ENCODE data around the gene ZBTB46.

The ZBTB46 gene

DNA sequence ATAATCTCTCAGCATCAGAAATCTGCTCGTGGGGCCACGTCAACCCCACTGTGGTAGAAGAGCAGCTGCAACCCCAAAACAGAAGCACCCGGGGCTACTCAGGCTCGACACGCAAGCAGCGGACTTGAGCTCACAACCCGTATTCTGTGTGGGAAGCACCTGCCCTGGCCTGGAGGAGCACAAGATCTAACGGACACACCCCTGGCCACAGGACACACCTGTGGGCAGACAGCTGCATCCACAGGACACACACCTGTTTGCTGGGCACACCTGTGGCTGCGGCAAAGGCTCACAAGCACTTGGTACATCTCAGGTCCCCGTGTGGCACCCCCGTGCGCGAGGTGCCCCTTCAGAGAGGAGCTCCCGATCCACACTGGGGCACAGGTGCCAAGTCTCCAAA lies 36.5 kb downstream of the ZBTB46 start:
- no peak for TF ChIP-seq SIN3A (IDR thresholded peaks at IDR 0.05; ENCODE audit: borderline replicate concordance, insufficient read depth, low read length)
- TF ChIP-seq FOXP2 (optimal IDR thresholded peaks at IDR 0.05; ENCODE audit: borderline replicate concordance, extremely low read depth, extremely low read length, insufficient read depth) = no peak
- no peak for TF ChIP-seq POLR2AphosphoS5 (IDR thresholded peaks at IDR 0.05; ENCODE audit: low read depth, low read length)
- TF ChIP-seq TAF1 (IDR thresholded peaks at IDR 0.05; ENCODE audit: borderline replicate concordance, insufficient read depth, low read length) = no peak
- TF ChIP-seq, protein P1, sequence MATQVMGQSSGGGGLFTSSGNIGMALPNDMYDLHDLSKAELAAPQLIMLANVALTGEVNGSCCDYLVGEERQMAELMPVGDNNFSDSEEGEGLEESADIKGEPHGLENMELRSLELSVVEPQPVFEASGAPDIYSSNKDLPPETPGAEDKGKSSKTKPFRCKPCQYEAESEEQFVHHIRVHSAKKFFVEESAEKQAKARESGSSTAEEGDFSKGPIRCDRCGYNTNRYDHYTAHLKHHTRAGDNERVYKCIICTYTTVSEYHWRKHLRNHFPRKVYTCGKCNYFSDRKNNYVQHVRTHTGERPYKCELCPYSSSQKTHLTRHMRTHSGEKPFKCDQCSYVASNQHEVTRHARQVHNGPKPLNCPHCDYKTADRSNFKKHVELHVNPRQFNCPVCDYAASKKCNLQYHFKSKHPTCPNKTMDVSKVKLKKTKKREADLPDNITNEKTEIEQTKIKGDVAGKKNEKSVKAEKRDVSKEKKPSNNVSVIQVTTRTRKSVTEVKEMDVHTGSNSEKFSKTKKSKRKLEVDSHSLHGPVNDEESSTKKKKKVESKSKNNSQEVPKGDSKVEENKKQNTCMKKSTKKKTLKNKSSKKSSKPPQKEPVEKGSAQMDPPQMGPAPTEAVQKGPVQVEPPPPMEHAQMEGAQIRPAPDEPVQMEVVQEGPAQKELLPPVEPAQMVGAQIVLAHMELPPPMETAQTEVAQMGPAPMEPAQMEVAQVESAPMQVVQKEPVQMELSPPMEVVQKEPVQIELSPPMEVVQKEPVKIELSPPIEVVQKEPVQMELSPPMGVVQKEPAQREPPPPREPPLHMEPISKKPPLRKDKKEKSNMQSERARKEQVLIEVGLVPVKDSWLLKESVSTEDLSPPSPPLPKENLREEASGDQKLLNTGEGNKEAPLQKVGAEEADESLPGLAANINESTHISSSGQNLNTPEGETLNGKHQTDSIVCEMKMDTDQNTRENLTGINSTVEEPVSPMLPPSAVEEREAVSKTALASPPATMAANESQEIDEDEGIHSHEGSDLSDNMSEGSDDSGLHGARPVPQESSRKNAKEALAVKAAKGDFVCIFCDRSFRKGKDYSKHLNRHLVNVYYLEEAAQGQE (IDR thresholded peaks at IDR 0.05; ENCODE audit: insufficient read depth in 1 of 2, low read depth in 2 of 2, low read length in 2 of 2) = no peak

DNA sequence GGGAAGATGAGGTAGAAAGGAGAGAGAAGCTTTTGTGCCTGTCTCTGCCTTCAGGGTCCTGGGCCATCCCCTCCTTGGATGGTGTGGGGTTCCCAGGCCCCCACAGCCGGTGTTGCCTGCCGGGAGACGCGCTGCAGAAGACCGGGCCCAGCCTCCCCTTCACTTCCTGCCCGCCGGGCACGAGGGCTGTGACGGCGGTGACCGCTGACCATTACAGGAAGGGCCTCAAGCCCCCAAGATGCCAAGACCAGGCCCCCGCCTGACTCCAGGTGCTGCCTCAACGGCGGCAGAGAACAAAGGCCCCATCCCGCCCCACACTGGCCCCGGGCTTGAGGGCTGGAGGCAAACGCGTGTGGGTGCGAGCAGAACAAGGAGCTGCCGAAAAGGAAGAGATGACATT lies 38.2 kb downstream of the ZBTB46 start:
- no peak for TF ChIP-seq SIN3A (IDR thresholded peaks at IDR 0.05; ENCODE audit: borderline replicate concordance, insufficient read depth, low read length)
- no peak for TF ChIP-seq POLR2AphosphoS5 (IDR thresholded peaks at IDR 0.05; ENCODE audit: low read depth, low read length)
- no peak for TF ChIP-seq FOXP2 (optimal IDR thresholded peaks at IDR 0.05; ENCODE audit: borderline replicate concordance, extremely low read depth, extremely low read length, insufficient read depth)
- TF ChIP-seq, protein P1 (IDR thresholded peaks at IDR 0.05; ENCODE audit: insufficient read depth in 1 of 2, low read depth in 2 of 2, low read length in 2 of 2) = no peak
- no peak for TF ChIP-seq TAF1 (IDR thresholded peaks at IDR 0.05; ENCODE audit: borderline replicate concordance, insufficient read depth, low read length)

DNA sequence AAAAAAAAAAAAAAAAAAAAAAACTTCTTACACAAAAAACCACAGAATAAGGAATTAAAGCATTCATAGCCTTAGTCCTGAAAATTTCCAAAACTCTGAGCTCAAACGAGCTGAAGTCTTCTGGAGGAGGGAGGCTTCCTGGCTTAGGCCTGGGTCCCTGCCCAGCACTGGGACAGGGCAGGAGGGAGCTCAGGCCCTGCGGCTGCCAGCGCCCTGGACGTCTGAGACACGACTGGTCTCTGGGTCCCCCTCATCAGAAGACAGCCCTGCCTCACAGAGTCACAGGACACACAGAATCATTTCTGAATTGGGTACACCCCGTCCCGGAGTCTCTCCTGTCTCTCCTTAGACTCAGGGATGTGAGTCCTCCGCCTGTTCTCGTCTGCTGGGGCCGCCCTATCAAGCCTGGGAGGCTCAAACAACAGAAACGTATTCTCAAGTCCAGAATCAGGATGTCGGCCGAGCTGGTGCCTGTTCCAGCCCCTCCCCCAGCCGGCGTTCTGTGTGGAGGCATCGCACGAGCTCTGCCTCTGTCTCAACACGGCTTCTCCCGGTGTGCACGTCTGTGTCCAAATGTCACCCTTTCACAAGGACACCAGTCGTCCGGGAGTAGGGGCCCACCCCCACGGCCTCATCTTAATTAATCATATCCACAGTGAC lies 39.4 kb downstream of the ZBTB46 start:
- no peak for TF ChIP-seq SIN3A (IDR thresholded peaks at IDR 0.05; ENCODE audit: borderline replicate concordance, insufficient read depth, low read length)
- TF ChIP-seq, protein P1 (IDR thresholded peaks at IDR 0.05; ENCODE audit: insufficient read depth in 1 of 2, low read depth in 2 of 2, low read length in 2 of 2) = no peak
- TF ChIP-seq POLR2AphosphoS5 (IDR thresholded peaks at IDR 0.05; ENCODE audit: low read depth, low read length) = no peak
- no peak for TF ChIP-seq FOXP2 (optimal IDR thresholded peaks at IDR 0.05; ENCODE audit: borderline replicate concordance, extremely low read depth, extremely low read length, insufficient read depth)

DNA sequence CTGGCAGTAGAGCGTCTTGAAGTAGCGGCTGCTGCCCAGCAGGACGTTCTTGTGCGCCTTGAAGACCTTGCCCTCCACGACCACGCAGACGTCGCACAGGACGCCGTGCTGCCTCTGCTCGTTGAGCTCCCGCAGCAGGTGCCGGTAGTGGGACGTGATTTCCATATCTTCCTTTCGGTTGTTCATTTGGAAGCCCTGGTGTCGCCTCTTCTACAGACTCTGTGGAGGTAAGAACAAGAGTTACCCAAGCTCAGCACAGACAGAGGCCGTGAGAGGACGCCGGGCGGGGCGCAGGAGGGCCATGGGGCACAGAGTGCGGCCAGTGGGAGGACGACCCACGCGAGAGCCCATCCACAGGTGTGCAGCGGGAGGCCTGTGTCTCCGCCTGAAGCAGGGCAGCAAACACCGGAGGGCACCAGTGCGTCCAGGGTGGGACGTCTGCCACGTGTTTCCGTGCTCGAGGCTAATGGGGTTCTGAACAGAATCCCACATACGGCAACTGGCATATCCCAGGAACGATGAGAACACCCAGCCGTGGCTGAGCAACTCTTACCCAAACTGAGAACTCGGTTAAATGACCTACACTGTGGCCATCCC lies 40.4 kb downstream of the ZBTB46 start:
- TF ChIP-seq TAF1 (IDR thresholded peaks at IDR 0.05; ENCODE audit: borderline replicate concordance, insufficient read depth, low read length) (no peak), POLR2AphosphoS5 (IDR thresholded peaks at IDR 0.05; ENCODE audit: low read depth, low read length) (no peak), SIN3A (IDR thresholded peaks at IDR 0.05; ENCODE audit: borderline replicate concordance, insufficient read depth, low read length) (no peak), FOXP2 (optimal IDR thresholded peaks at IDR 0.05; ENCODE audit: borderline replicate concordance, extremely low read depth, extremely low read length, insufficient read depth) (no peak)
- TF ChIP-seq, protein P1 (IDR thresholded peaks at IDR 0.05; ENCODE audit: insufficient read depth in 1 of 2, low read depth in 2 of 2, low read length in 2 of 2) = no peak
